K562 (cell line): ENCODE data around the gene MMP24.

Source experiments
- BMI1 ChIP-seq: fragments of 150-350 bp; IDR thresholded peaks from 2 replicates; pipeline ENCODE4 v1.6.1; 2014; ENCODE audit warnings: low read length
- CBX2 ChIP-seq: fragments of 200-600 bp; sonication (generic); IDR thresholded peaks from one replicate; pipeline ENCODE4 v1.6.1; 2012; ENCODE audit warnings: mild to moderate bottlenecking, low read length, inconsistent platforms; ENCODE audit not compliant: insufficient read depth, poor library complexity, severe bottlenecking
- ELF4 ChIP-seq: fragments of 450-650 bp; formaldehyde crosslinking; IDR thresholded peaks from 2 replicates; pipeline ENCODE4 v1.4.0; 2022; ENCODE audit warnings: missing genetic modification characterization
- EZH2 ChIP-seq: IDR thresholded peaks from 2 replicates; pipeline ENCODE4 v1.6.1; 2012; ENCODE audit warnings: low read depth, mild to moderate bottlenecking, inconsistent platforms, low read length, borderline replicate concordance
- FOXM1 ChIP-seq, 2 experiments: fragments of 450-650 bp in 1 of 2; sonication (generic) in 1 of 2; formaldehyde crosslinking in 1 of 2; IDR thresholded peaks; 2 replicates each; pipeline versions ENCODE4 v1.6.1 to v1.9.0; 2017 to 2022; ENCODE audit warnings: low read depth in 2 of 2, mild to moderate bottlenecking in 2 of 2, missing genetic modification reagents in 1 of 2, moderate library complexity in 1 of 2
- HIVEP1 ChIP-seq: fragments of 250-450 bp; sonication (Bioruptor Pico); IDR thresholded peaks from 2 replicates; pipeline ENCODE4 v1.4.0; 2020; ENCODE audit warnings: mild to moderate bottlenecking
- LARP7 ChIP-seq: fragments of 450-650 bp; IDR thresholded peaks from 2 replicates; pipeline ENCODE4 v1.6.1; 2016
- MED1 ChIP-seq: sonication (generic); formaldehyde crosslinking; IDR thresholded peaks from 2 replicates; pipeline ENCODE4 v1.8.1; 2023; ENCODE audit warnings: missing genetic modification reagents, borderline replicate concordance
- NR2C2 ChIP-seq, 2 experiments: fragments of 200-800 bp in 1 of 2; sonication (Bioruptor generic) in 1 of 2; sonication (generic) in 1 of 2; formaldehyde crosslinking in 1 of 2; IDR thresholded peaks; 2 replicates each; pipeline versions ENCODE4 v1.6.1 to v1.8.0; 2016 to 2022; ENCODE audit warnings: mild to moderate bottlenecking in 1 of 2, missing compliant biosample characterization in 1 of 2, missing genetic modification characterization in 1 of 2, missing genetic modification reagents in 1 of 2
- SMC3 ChIP-seq: conservative IDR thresholded peaks from 2 replicates; pipeline ENCODE4 v1.6.1; 2011; ENCODE audit warnings: low read depth, low read length, improper control_type of control experiment; ENCODE audit not compliant: insufficient read depth
- ZBTB1 ChIP-seq: sonication (generic); formaldehyde crosslinking; IDR thresholded peaks from 2 replicates; pipeline ENCODE4 v1.8.1; 2023; ENCODE audit warnings: missing genetic modification reagents, low read depth, mild to moderate bottlenecking, borderline replicate concordance
- ZNF584 ChIP-seq: fragments of 200-800 bp; sonication (Bioruptor generic); IDR thresholded peaks from 2 replicates; pipeline ENCODE4 v1.6.1; 2016; ENCODE audit warnings: low read depth, mild to moderate bottlenecking, missing genetic modification characterization, missing compliant biosample characterization

- TF ChIP-seq MED1 (CRISPR knock-in tag) (no peak), NR2C2 (CRISPR knock-in tag; IDR thresholded peaks at IDR 0.05) (no peak), NR2C2 (tag; IDR thresholded peaks at IDR 0.05) (no peak), ZNF584 (CRISPR knock-in tag) (no peak), BMI1 (no peak), SMC3 (no peak), ELF4 (CRISPR knock-in tag) (no peak), HIVEP1 (CRISPR knock-in tag) (no peak), CBX2 (no peak), FOXM1 (IDR thresholded peaks at IDR 0.05; ENCODE audit: low read depth) (no peak), FOXM1 (CRISPR knock-in tag; IDR thresholded peaks at IDR 0.05; ENCODE audit: low read depth) (no peak), EZH2 (no peak), ZBTB1 (no peak), LARP7 (no peak)
These were observed 46.2 kb upstream of the MMP24 start for GRCh38 chr20:35180266-35180665.
